ENCODE measurements around the gene CRHR2.

CRHR2 gene

GRCh38 chr7:30617359-30617758 lies 64.9 kb downstream of the CRHR2 start:
- no peak overlapping the region for H3K4me3 ChIP-seq (ENCODE audit: low read length)
- TF ChIP-seq ZNF274 (IDR thresholded peaks at IDR 0.05; ENCODE audit: low read depth, low read length) = no peak

GRCh38 chr7:30616318-30616717 lies 65.9 kb downstream of the CRHR2 start:
- TF ChIP-seq ZNF274 (IDR thresholded peaks at IDR 0.05; ENCODE audit: low read depth, low read length) = no peak
- no peak overlapping the region for H3K4me3 ChIP-seq (ENCODE audit: low read length)

GRCh38 chr7:30613366-30614325 lies 68.6 kb downstream of the CRHR2 start:
- H3K4me3 ChIP-seq (ENCODE audit: low read length) = no peak overlapping the region
- TF ChIP-seq ZNF274 (IDR thresholded peaks at IDR 0.05; ENCODE audit: low read depth, low read length) = no peak

GRCh38 chr7:30612658-30613265 lies 69.5 kb downstream of the CRHR2 start:
- TF ChIP-seq ZNF274 (IDR thresholded peaks at IDR 0.05; ENCODE audit: low read depth, low read length) = no peak
- no peak overlapping the region for H3K4me3 ChIP-seq (ENCODE audit: low read length)

- TF ChIP-seq ZNF274 (IDR thresholded peaks at IDR 0.05; ENCODE audit: low read depth, low read length) = no peak
- no peak overlapping the region for H3K4me3 ChIP-seq (ENCODE audit: low read length)
Observed at GRCh38 chr7:30605832-30606231, 76.4 kb downstream of the CRHR2 start.

GRCh38 chr7:30604901-30605300 lies 77.4 kb downstream of the CRHR2 start:
- no peak for TF ChIP-seq ZNF274 (IDR thresholded peaks at IDR 0.05; ENCODE audit: low read depth, low read length)
- no peak overlapping the region for H3K4me3 ChIP-seq (ENCODE audit: low read length)
